Neural cell (in vitro differentiated cells): ENCODE data around the gene SDC3.

Source experiments
- EZH2 ChIP-seq: fragments of 200-600, 300-800 bp; shearing (Covaris generic), sonication (generic); IDR thresholded peaks from 2 replicates; pipeline ENCODE4 v1.6.1; 2014; ENCODE audit warnings: antibody characterized with exemption, low read length, borderline replicate concordance, mild to moderate bottlenecking; ENCODE audit not compliant: insufficient read depth, poor library complexity, severe bottlenecking
- RAD21 ChIP-seq: fragments of 450-650 bp; conservative IDR thresholded peaks from 2 replicates; pipeline ENCODE4 v1.6.1; 2014; ENCODE audit warnings: antibody characterized with exemption, mild to moderate bottlenecking, moderate library complexity
- TAF1 ChIP-seq: IDR thresholded peaks from 2 replicates; pipeline ENCODE4 v1.6.1; 2012; ENCODE audit warnings: low read depth
- TF ChIP-seq, protein P1 (sequence below): fragments of 450-650 bp; IDR thresholded peaks from 2 replicates; pipeline ENCODE4 v1.5.1; 2014; ENCODE audit warnings: antibody characterized with exemption, mild to moderate bottlenecking, moderate library complexity; ENCODE audit not compliant: poor library complexity, severe bottlenecking

DNA sequence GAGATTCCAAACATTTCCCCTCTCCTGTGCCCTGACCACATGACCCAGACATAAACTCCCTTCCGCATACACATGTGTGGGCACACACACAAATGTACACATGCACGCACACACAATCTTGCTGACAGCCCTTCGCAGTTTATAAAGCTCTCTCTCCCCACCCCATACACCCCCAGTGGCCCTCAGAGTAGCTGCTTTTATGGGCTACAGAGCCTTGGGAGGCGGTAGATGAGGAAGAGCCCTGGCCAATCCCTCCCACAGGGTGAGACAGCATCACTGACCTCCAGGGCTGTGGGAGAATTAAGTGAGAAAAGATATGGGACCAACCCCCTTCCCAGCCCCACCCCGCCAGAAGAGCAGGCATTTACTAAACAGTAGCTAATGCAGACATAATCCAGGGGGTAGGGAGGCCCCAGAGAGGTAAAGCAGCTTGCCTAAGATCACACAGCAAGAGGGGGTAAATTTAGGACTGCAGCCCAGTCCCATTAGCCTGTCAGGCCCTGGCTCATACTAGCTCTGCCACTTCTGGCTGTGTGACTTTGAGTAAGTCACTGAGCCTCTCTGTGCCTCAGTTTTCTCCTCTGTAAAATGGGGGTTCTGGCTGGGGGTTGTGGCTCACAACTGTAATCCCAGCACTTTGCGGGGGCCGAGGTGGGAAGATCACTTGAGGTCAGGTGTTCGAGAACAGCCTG lies 5.1 kb downstream of the SDC3 start:
- TF ChIP-seq, protein P1, sequence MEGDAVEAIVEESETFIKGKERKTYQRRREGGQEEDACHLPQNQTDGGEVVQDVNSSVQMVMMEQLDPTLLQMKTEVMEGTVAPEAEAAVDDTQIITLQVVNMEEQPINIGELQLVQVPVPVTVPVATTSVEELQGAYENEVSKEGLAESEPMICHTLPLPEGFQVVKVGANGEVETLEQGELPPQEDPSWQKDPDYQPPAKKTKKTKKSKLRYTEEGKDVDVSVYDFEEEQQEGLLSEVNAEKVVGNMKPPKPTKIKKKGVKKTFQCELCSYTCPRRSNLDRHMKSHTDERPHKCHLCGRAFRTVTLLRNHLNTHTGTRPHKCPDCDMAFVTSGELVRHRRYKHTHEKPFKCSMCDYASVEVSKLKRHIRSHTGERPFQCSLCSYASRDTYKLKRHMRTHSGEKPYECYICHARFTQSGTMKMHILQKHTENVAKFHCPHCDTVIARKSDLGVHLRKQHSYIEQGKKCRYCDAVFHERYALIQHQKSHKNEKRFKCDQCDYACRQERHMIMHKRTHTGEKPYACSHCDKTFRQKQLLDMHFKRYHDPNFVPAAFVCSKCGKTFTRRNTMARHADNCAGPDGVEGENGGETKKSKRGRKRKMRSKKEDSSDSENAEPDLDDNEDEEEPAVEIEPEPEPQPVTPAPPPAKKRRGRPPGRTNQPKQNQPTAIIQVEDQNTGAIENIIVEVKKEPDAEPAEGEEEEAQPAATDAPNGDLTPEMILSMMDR: no peak
- TF ChIP-seq RAD21: no peak
- no peak for TF ChIP-seq TAF1
- TF ChIP-seq EZH2: no peak
